HG02970 (cell line): ENCODE data around the gene GLIS1.
"Not testable (repeated sequence)": the region's sequence is repeated elsewhere in the genome, so short reads cannot be mapped to it uniquely, and the experiment has no call there.

Source experiments
- ATAC-seq: cut with Tn5 transposase; IDR thresholded peaks from one replicate; pipeline ENCODE4 v1.9.1; 2021; ENCODE audit warnings: mild to moderate bottlenecking, moderate library complexity, moderate number of reproducible peaks; ENCODE audit not compliant: unreplicated experiment, low FRiP score

Gene GLIS1

GRCh38 chr1:53739109-53739681 is at the start of gene GLIS1:
GLIS1 (minus strand) TSS chr1:53739164; CDS start chr1:53738064, 1,100 bp downstream.
- peak; percentile 71 for ATAC-seq

GRCh38 chr1:53787655-53788054 is 48.7 kb upstream of the GLIS1 start:
- ATAC-seq, result no peak

DNA sequence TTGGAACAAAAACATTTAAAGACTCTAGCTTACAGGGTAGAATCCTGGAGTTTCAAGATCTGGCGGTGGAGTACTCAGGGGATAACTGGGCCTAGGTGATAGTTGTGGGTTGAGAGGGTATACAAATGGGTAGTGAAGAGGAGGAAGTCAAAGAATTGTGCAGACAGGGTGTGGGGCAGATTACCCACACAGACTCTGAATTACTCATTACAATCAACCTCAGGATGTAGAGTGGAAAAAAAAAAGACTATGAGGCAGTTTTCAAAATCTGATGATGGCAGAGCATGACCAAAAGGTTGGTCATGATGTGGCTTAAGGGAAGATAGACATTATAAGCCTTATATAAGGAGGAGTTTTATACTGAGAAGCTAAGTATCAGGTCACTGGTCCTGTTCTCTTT is 44.1 kb upstream of the GLIS1 start:
- ATAC-seq, result no peak

- ATAC-seq, result no peak
These were observed 42.7 kb upstream of the GLIS1 start for GRCh38 chr1:53781654-53782053.

- no peak for ATAC-seq
These were observed 38.3 kb upstream of the GLIS1 start for GRCh38 chr1:53777272-53777671.

DNA sequence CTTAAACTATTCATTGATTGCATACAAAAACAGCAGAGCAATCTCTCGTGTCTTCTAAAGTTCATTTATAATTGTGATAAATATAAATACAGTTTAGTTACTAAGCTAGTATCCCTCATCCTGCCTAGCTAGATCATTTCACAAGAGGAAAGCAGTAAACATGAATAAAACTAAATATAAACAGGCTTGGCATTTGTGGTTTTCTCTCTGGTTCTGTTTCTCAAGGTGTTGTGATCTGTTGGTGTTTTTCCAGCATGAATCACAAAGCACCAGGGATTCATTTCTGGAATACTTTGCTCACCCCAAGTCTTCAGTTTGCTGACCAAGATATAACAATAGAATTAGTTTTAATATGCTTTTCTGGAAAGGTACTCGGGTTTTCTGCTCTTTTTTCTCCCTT is 32.7 kb upstream of the GLIS1 start:
- ATAC-seq, result no peak

DNA sequence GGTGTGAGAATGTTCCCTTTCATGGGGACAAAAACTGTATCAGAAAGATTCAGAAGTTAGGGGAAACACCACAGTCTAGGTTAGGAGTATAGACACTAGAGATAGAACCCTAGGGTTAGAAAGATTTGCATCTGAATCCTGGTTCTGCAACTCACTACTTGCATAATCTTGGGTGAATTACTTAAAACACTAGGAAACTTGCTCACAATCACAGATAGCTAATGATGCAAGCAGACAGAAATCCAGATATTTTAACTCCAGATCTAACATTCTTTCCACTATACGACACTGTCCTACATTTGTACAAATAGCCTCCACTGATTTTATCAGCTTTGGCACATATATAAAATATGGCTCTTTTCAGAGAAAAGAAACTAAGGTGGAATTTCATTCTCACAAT is 30.8 kb upstream of the GLIS1 start:
- no peak for ATAC-seq

- no peak for ATAC-seq
These were observed 30.2 kb upstream of the GLIS1 start for GRCh38 chr1:53769184-53769583.

DNA sequence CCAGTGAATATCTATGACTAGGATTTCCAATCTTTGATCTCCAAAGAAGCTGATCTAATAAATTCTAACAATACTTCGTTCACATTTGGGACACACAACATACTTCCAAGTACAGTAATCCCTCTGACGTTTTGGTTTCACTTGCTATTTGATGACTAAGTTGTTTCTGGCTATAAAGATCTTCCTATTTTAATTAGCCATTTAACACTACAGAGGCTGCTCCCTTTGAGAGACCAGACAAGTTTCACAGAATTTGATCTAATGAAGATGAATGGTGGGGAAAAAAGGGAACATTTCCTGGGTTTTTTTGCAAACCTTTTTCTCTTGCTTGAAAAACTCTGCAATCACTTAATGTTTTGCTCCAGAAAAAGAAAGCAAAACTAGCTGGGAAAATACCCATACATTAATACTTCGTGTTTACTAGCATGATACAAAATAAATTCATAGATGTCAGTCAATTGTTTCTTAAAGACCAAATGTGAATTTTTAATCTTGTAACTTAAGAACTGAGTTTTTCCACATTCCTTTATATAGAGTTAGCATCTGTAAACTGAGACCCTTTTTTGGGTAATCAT is 28.0 kb upstream of the GLIS1 start:
- ATAC-seq, result no peak

GRCh38 chr1:53766194-53766742 is 27.3 kb upstream of the GLIS1 start:
- ATAC-seq, result no peak

DNA sequence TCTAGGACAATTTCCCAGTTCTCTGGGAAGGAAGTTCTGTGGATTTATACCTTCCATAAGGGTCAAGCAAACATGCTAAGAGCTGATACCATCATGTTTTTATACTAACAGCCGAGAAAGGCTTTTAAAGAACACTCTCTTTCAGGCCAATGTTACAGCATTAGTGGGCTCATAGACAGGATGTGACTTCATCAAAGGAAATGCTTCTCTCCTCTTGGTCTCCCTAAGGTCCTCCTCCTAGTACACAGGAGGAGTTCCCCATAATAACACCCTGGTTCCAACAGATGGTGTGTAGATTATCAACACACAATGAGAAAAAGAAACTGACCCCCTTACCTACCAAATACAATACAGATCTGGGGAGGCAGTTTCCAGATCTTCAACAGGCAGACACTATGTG is 26.7 kb upstream of the GLIS1 start:
- ATAC-seq, result no peak

DNA sequence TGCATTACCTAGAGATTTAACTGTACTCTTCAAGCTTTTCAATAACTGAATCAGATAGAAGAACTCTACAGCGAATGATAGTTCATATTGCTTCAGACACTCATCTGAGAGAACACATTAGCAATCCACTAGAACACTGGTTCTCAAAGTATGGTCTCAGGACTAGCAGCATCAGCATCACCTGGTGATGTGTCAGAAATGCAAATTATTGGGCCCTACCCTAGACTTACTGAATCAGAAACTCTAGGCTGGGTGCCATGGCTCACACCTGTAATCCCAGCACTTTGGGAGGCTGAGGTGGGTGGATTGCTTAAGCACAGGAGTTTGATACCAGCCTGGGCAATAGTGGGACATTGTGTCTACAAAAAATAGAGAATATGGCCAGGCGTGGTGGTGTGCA is 24.9 kb upstream of the GLIS1 start:
- ATAC-seq, result no peak

DNA sequence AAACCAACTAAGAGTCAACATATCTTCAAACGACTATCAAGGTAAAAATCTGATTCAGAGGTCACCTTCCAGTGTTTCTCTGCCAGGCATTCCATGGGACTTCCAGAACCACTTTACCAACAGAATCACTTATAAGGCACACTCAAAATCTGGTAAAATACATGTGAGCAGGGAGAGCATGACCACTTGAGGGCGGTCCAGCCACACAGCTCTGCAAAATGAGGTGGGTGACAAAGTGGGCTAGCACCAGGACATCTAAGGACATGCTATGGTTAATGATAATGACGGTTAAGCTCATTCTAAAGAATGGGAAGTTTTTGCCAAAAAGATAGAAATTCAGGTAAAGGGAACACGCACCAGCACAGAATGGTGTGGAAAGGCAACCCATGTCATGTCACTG is 24.5 kb upstream of the GLIS1 start:
- no peak for ATAC-seq

GRCh38 chr1:53760497-53760896 is 21.5 kb upstream of the GLIS1 start:
- ATAC-seq, result not testable (repeated sequence)

DNA sequence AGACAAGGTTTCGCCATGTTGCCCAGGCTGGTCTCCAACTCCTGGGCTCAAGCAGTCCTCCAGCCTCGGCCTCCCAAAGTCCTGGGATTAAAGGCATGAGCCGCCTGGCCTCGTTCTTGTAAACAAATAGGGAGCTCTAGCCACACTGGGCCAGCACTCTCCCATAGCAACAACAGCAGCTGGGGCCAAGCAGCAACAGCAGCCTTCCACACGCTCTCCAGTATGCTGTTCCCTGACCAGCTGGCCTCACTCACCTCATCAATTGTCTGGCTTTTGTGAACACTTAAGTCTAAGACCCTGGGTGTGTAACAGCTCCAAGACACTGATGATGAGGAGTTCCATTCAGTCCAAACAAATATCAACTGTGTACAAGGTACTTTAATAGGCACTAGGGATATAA is 16.9 kb upstream of the GLIS1 start:
- ATAC-seq, result no peak

- ATAC-seq, result no peak
These were observed 15.7 kb upstream of the GLIS1 start for GRCh38 chr1:53754484-53755312.

DNA sequence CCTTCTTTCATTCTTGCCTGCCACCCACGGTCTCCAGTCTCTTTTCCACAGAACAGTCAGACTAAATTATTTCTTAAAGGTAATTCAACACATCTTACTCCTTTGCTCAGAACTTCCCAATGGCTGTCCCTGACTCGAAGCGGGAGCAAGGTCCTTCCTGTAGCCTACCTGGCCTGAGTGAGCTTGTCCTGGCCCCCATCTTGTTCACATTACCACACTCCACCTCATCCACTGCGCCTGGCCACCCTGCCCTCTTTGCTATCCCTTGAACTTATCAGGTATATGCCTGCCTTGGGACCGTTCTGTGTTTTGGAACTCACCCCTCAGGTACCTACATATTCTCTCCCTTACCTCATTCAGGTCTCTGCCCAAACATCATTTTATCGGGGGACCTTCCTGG is 13.3 kb upstream of the GLIS1 start:
- no peak for ATAC-seq

GRCh38 chr1:53747841-53748240 is 8.9 kb upstream of the GLIS1 start:
- no peak for ATAC-seq

DNA sequence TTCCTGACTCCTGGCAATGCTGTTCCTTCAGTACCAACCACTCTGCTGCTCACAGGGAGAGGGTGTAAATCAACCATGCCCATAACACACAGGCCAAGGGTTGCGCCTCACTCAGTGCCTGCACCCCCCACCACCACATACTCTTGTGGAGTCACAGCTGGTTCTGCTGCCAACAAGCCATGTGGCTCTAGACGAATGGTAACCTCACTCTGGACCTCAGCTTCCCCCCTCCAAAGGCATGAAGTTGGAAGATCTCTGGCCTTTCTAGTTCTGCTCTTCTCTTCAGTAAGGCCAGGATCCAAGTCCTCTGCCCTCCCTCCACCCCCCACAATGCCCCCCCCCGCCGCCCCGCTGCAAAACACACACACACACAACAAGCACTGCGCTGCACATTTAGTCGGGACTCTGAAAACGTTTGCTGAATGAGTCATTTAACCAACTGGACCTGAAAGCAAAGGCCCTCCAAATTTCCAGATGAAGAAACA is 1.7 kb upstream of the GLIS1 start:
- ATAC-seq, result no peak

DNA sequence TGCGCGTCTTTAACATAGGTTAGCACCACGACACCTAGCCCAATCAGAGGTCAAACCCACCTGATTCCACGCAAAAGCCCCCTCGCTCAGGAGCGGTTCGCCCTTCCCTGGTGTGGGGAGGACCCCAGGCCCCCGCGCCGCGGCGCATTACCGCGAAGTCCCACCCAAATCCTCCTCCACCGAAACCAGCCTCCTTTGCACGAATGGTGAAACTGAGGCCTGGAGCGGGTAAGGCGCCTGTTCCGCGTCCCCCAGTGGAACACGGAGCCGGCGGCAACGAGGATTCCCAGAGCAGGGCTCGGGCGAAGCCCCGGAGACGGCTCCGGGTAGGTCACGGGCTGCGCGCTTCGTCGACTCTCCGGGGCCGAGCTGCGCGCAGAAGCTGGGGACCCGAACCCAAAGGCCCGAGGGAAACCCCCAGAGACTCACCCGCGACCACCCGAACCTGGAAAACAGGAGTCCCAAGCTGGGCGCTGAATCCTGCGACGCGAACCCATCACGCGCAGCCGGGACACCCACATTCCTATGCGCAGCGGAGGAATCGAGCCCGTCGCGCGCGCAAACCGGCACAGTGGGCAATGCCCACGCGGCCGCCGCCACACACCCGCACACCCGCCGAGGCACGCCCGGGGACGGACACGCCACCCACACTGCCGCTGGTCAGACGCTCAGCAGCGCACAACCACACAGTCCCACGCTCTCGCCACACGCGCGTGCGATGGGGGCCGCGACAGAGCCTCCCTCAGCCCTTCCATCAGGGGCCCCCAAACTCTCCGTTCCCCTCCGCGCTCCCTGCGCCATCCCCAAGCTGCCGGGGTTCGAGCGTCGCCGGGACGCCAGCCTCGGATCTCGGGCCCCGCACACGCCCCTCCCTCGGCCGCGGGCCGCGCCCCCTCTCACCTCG is 507 bp downstream of the GLIS1 start:
- ATAC-seq, result no peak
